T47D (cell line): ENCODE results near the gene OPA1.

Source experiments
- DNase-seq, 2 experiments: peaks; one replicate each; pipeline versions ENCODE4 v3.0.0 to v3.0.0-alpha.2; 2011 to 2012; ENCODE audit warnings: low read depth in 1 of 2, low spot score in 1 of 2
- JUND ChIP-seq: IDR thresholded peaks from 2 replicates; pipeline ENCODE4 v1.6.1; 2012; ENCODE audit warnings: low read depth
- in situ Hi-C: cut with HindIII; loops from 2 replicates; pipeline ENCODE4 v1.10.0; 2016; ENCODE audit warnings: low sequenced_read_pairs, low pct_unique_long_range_greater_than_20kb

The OPA1 gene

DNA sequence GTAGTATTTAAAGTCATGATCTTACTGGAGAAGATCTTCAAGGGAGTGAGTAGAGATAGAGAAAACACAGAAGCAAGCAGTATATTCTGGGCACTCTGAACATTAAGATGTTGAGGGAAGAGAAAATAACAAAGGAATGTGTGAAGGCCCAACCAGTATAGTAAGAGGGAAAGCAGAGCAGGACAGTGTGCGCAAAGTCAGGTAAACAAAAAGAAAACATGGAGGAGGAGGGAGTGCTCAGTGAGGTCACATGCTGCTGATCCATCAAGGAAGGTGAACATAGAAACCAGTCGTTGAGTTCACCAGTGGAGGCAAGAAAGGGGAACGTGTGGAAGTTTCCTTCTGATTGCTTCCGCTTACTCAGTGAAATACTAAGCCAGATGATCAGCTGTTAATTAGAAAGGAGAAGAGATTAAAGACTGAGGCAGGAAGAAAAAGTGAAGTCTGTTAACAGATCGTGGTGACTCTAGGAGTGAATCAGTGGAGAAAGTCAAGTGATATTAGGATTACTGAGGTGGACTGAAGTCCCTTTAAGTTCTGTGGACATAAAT, 47.2 kb downstream of the OPA1 start:
- DNase-seq = no peak
- in situ Hi-C loops = no loop called here
- TF ChIP-seq JUND = no peak

DNA sequence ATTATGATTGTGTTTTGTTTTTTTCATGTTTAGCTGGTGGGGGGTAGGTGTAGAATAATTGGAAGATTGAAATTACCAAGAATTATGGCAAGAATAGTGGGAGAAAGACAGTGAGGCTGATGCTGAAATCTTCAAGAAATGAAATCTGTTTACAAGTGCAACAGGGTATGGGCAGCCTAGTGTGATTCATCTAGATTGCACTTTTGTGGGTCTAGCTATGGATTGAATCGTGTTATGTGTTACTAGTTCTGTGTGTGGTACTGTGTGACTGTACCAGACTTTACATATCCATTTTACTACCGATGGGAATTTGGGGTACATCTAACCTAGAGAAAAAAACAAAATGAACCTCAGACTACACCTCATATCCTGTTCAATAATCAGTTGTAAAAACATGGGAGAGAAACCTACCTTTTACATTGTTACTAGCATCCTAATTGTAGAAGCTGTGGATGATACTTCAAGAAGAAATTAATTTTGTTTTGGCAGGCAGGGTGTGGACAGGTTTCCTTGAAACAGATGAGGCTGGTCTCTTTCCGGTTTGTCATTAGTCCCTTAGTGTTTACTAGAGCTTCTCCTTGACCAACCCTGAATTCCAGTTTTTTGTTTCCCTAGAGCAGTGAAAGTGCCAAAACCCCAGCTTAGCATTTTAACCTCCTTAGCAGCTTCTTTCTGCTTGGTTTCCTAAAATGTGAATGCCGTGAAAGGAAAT, 47.9 kb downstream of the OPA1 start:
- no peak for DNase-seq
- in situ Hi-C loops = no loop called here
- no peak for TF ChIP-seq JUND

- DNase-seq = no peak
- no peak for TF ChIP-seq JUND
- in situ Hi-C loops = no loop called here
These were observed 48.4 kb downstream of the OPA1 start for GRCh38 chr3:193641440-193641775.

DNA sequence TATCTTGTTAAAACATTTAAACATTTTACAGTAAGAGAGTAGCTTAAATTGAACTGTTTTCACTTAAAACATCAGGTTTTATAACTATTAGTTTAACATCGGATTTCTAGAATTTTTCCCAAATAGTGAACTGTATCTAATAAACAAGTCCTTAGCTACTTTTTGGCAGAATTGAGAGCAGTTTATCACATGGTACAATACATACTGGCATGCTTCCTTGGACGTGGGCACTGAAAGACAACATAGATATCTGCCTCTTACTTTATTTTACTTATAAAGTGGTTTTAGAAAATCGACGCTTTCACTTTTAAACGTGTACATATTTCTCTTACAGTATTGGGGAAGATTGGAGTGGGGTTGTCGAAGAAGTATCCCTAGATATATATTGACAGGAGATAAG, 52.8 kb downstream of the OPA1 start:
- in situ Hi-C loops = no loop called here
- no peak for DNase-seq
- TF ChIP-seq JUND = no peak

DNA sequence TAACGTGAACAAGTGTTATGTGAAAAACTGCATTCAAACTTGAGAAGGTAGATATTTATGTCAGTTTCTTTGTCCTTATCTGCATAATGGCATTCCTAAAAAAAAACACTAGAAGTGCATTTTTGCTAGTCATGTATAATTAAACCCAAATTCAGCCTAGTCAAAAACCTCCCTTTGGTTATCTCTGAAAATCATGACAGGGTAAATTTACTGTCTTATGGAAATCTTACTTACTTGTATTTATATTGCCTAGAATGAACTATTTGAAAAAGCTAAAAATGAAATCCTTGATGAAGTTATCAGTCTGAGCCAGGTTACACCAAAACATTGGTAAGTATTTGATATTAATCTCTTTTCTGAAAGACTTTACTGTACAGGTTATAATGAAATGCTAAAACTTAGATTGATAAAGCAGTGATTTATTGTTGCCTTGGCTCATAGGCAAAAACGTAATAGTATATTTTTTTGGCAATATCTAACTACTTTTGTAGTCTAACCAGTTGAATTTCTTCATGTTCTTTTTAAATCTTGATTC, 55.6 kb downstream of the OPA1 start:
- no peak for DNase-seq
- TF ChIP-seq JUND = no peak
- in situ Hi-C loops = no loop called here

DNA sequence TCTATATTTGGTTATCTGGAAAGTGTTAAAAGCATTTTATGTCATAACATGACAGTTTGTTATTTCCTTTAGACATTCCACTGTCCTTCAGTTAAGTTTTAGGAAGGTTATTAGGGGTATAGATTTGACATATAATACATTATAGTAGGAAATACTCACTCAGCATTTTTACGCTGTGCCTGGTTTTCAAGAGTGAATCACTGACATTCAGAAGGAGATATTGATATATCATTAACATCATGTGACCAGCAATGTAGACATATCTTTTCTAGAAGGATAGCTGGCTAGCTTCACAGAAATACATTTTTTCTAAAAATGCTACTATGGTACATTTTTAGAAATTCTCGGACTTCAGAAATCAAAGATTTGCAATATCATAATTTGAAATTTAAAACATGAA, 57.6 kb downstream of the OPA1 start:
- DNase-seq = no peak
- TF ChIP-seq JUND = no peak
- in situ Hi-C loops = no loop called here

DNA sequence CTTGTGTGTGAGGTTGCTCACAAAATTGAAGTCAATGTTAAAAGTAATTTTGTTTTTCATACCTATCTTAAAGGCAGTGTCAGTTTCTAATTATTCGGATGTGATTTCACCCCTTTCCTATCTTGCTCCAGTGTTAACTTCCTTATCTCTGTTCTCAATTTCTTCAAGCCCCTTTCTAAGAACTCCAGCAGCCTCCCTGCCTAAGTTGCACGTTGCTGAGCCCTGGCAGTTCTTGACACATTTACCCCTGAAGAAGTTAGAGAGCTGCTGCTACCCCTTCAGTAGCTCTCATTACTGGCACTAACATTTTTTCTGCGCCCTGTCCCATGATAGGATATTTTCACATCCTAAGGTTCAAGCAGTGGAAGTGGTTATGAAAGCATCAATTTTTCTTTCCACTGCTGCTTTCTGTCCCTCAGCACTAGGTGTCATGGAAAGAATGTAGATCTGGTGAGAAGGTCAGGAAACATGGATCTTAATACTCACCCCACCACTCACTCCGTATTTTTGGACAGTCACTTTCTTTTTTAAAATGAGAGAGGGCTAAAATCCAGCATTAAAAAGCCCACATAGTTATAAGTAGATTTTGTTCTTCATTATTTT, 62.9 kb downstream of the OPA1 start:
- in situ Hi-C loops = no loop called here
- no peak for DNase-seq
- no peak for TF ChIP-seq JUND

DNA sequence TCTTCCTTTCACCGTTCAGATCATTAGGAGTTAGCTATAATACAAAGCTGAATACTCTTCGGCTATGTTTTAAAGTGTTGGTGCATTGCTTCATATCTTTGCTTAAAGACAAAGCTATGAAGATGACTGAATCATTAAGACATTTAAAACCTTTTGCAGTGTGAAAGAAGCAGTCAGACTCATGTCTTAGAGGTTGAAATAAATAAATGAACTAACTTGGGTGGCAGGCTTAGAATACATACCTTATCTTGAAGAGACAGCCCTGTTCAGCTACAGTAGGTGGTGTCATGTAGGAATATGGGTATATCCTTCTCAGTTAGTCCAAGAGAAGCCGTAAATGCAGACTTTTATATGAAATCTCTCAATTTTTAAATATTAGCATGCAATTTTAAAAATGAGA, 63.4 kb downstream of the OPA1 start:
- no peak for TF ChIP-seq JUND
- in situ Hi-C loops = no loop called here
- DNase-seq = no peak

DNA sequence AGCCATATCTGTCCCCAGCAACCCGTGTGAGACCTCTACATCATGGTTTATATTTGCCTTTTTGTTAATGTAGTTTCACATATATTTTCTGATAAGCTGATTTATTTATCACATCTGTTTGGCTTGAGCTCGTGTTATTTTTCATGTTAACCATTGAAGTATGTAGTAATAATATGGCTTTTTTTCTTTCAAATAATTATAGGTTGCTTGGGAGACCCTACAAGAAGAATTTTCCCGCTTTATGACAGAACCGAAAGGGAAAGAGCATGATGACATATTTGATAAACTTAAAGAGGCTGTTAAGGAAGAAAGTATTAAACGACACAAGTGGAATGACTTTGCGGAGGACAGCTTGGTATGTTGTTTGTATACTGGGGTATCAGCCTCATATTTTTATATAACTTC, 63.9 kb downstream of the OPA1 start:
- in situ Hi-C loops = no loop called here
- TF ChIP-seq JUND = no peak
- no peak for DNase-seq

DNA sequence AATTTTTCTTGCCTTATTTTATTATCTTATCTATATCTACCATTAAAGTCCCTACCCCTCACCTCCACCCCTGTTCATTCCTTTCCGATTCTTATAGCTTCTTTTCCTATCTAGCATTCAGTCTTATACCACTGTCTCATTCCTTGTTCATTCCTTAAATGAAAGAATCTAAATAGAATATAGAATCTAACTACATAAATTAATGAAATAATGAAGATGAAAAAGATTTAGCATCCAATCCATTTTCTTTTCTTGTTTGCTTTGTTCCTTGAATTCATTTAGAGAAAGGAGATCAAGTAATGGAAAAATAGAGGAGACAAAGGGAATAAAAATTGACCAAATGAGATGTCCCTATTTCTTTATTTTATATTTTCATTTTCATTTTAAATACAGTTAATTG, 67.2 kb downstream of the OPA1 start:
- no peak for DNase-seq
- in situ Hi-C loops = no loop called here
- TF ChIP-seq JUND = no peak

DNA sequence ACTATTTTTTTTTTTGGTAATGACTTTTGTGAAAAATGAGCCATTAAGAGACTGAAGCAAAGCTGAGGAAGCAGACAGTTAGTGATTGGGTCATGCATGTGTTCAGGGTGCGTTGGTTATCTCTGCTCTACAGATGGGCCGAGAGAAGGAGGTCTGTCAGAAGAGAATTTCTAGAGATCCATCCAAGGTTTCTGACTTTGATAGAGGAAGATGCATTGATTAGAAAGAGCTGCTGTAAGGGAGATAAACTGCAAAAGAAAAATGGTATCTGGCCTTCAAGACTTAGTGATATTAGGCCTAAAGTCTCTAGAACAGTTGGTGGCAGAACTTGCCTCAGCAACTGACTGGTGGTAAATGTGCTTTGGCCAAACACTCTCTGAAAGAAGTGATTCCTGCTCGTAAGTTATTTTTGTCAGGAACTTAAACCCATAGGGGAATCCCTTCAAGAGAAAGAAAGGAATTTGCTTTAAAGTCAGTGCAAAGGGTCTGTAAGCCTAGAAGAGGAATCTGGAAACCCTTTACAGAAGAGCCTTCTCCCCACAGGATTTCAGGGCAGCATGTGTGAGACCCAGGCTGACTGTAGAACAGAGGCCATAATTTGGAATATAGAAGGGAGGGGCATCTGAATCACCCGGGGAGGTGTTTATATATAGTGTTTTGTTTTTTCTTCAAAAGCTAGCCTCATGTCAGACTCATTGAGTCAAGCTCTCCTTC, 67.8 kb downstream of the OPA1 start:
- no peak for DNase-seq

DNA sequence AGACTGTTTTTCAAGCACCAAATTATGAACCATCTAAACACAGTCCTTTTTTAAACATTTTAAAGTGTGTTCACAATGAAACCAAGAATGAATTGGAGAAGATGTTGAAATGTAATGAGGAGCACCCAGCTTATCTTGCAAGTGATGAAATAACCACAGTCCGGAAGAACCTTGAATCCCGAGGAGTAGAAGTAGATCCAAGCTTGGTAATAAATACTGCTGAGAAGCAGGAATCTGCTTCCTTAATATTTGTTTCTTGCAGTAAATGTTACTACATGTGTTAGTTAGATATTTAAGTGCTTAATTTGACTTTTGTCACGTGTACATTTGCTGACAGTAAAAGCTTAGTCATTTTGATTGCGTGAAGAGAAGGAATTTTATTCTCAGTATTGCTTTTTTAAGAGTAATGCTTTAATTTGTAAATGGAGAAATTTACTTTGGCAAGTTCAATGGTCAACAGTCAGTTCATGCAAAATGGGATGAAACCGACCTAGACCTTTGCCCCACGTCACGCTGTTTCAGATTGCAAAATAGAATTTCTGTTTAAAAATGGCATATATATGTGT, 69.8 kb downstream of the OPA1 start:
- no peak for DNase-seq
- TF ChIP-seq JUND = no peak
- in situ Hi-C loops = no loop called here

More for the DNA sequence above, 67.8 kb downstream of the OPA1 start:
- TF ChIP-seq JUND = no peak
- in situ Hi-C loops = no loop called here
